Fibroblast of lung (primary cell): ENCODE data around the gene MGAT1. TPM values are rescaled to one million over a fixed set of nuclear protein-coding genes. Genes with fewer than 3 reads are reported as not detected.

Experiments used
- DNase-seq, 2 donors: peaks; one replicate each; pipeline versions ENCODE4 v3.0.0 to v3.0.0-alpha.2; 2010; ENCODE audit warnings: low read depth in 2 of 2
- H2AFZ ChIP-seq: 2 replicates; pipeline ENCODE4 v1.5.1; 2012; ENCODE audit warnings: low read length, control low read depth, inconsistent platforms
- H3K27ac ChIP-seq: 2 replicates; pipeline ENCODE4 v1.5.1; 2011; ENCODE audit warnings: low read length, control low read depth; ENCODE audit not compliant: insufficient read depth
- H3K27me3 ChIP-seq: 2 replicates; pipeline ENCODE4 v1.5.1; 2011; ENCODE audit warnings: mild to moderate bottlenecking, low read length; ENCODE audit not compliant: control insufficient read depth, insufficient read depth
- H3K36me3 ChIP-seq: 2 replicates; pipeline ENCODE4 v1.5.1; 2011; ENCODE audit warnings: low read length; ENCODE audit not compliant: control insufficient read depth, insufficient read depth
- H3K4me1 ChIP-seq: 2 replicates; pipeline ENCODE4 v1.5.1; 2011; ENCODE audit warnings: low read length; ENCODE audit not compliant: control insufficient read depth, insufficient read depth; ENCODE audit errors: extremely low read depth
- H3K4me2 ChIP-seq: 2 replicates; pipeline ENCODE4 v1.5.1; 2011; ENCODE audit warnings: low read length, control low read depth; ENCODE audit not compliant: insufficient read depth; ENCODE audit errors: extremely low read depth
- H3K4me3 ChIP-seq, 4 experiments: fragments of 200-600 bp in 1 of 4; sonication (generic) in 1 of 4; replicated peaks in 1 of 4; 2 replicates each; pipeline ENCODE4 v1.5.1; 2011 to 2016; ENCODE audit warnings: low read length in 4 of 4, low read depth in 3 of 4, mild to moderate bottlenecking in 3 of 4, control low read depth in 2 of 4, inconsistent platforms in 1 of 4, mixed read lengths in 1 of 4; ENCODE audit not compliant: insufficient read depth in 1 of 4; ENCODE audit errors: control extremely low read depth in 1 of 4
- H3K79me2 ChIP-seq: 2 replicates; pipeline ENCODE4 v1.5.1; 2012; ENCODE audit warnings: mild to moderate bottlenecking, low read length, inconsistent platforms; ENCODE audit not compliant: control insufficient read depth, insufficient read depth
- H3K9ac ChIP-seq: 2 replicates; pipeline ENCODE4 v1.5.1; 2011; ENCODE audit warnings: mild to moderate bottlenecking, low read length, control low read depth; ENCODE audit not compliant: insufficient read depth
- H3K9me3 ChIP-seq: 2 replicates; pipeline ENCODE4 v1.5.1; 2012; ENCODE audit warnings: low read depth, low read length; ENCODE audit not compliant: control insufficient read depth, insufficient read depth
- H4K20me1 ChIP-seq: 2 replicates; pipeline ENCODE4 v1.5.1; 2011; ENCODE audit warnings: low read length; ENCODE audit not compliant: control insufficient read depth, insufficient read depth; ENCODE audit errors: extremely low read depth
- CTCF ChIP-seq, 2 donors: IDR thresholded peaks in 1 of 2; conservative IDR thresholded peaks in 1 of 2; 1 replicate in 1 of 2; 2 replicates in 1 of 2; pipeline ENCODE4 v1.5.1; 2011 to 2012; ENCODE audit warnings: low read length in 2 of 2, control low read depth in 1 of 2, inconsistent platforms in 1 of 2, low read depth in 1 of 2, mild to moderate bottlenecking in 1 of 2
- EZH2 ChIP-seq: IDR thresholded peaks from 2 replicates; pipeline ENCODE4 v1.5.1; 2012; ENCODE audit warnings: low read length, control low read depth, mild to moderate bottlenecking; ENCODE audit errors: missing control alignments
- polyA plus RNA-seq, 2 donors: library from polyadenylated mRNA; depleted of rRNA in 1 of 2; stranded (reverse) in 1 of 2; unstranded in 1 of 2; fragments of >200 nt; gene quantifications; 2 replicates each; pipeline ENCODE4 v1.2.1, GENCODE V29; 2011 to 2012; ENCODE audit warnings: missing spikeins in 1 of 2
- total RNA-seq: library from RNA; depleted of rRNA; stranded (reverse); fragments of >200 nt; gene quantifications from 2 replicates; pipeline ENCODE4 v1.2.1, GENCODE V29; 2014

MGAT1 gene
- total and polyA plus RNA-seq, 2 donors (not counting 1 experiment from before 2014, with no cell fraction given), result 72.5 to 90.4 TPM

- DNase-seq, result no peak
- Histone ChIP-seq H3K4me3 (no peak within 1 kb of the TSS), H3K27me3 (no peaks in the 10 kb centered on the region), H3K79me2 (no peaks in the 10 kb centered on the region), H4K20me1 (no peaks in the 10 kb centered on the region), H2AFZ (no peak within 1 kb of the TSS), H3K9ac (no peak within 1 kb of the TSS), H3K36me3 (no peaks in the 10 kb centered on the region), H3K4me1 (no peaks in the 10 kb centered on the region), H3K4me2 (no peak within 1 kb of the TSS), H3K9me3 (no peaks in the 10 kb centered on the region), H3K27ac (no peak within 1 kb of the TSS)
- TF ChIP-seq EZH2, result no peak
Measured at GRCh38 chr5:180739958-180740357, 62.6 kb downstream of the MGAT1 start, which contains the start of gene OR2Y1. Gene OR2Y1 (minus strand): TSS chr5:180740058. CDS start chr5:180740058, 0 bp downstream.

- H3K27ac ChIP-seq, result no peak overlapping the region
- no peak overlapping the region for H2AFZ ChIP-seq
- no peaks in the 10 kb centered on the region for H3K36me3 ChIP-seq
- TF ChIP-seq EZH2 (no peak), CTCF (conservative IDR thresholded peaks at IDR 0.05 in 1 of 2, IDR thresholded peaks at IDR 0.05 in 1 of 2; ENCODE audit: low read depth in 1 of 2, low read length in 2 of 2) (no peak)
- no peaks in the 10 kb centered on the region for H3K27me3 ChIP-seq
- no peak overlapping the region for H3K9ac ChIP-seq
- no peaks in the 10 kb centered on the region for H3K4me1 ChIP-seq
- no peaks in the 10 kb centered on the region for H4K20me1 ChIP-seq
- H3K4me2 ChIP-seq, result no peak overlapping the region
- no peaks in the 10 kb centered on the region for H3K79me2 ChIP-seq
- H3K9me3 ChIP-seq, result no peaks in the 10 kb centered on the region
- peak; percentile 28 to 54 for DNase-seq
- H3K4me3 ChIP-seq, result no peak overlapping the region
Measured at GRCh38 chr5:180739271-180739670, 63.3 kb downstream of the MGAT1 start.

GRCh38 chr5:180736536-180736935, 66.1 kb downstream of the MGAT1 start:
- TF ChIP-seq EZH2 (no peak), CTCF (conservative IDR thresholded peaks at IDR 0.05 in 1 of 2, IDR thresholded peaks at IDR 0.05 in 1 of 2; ENCODE audit: low read depth in 1 of 2, low read length in 2 of 2) (no peak)
- no peaks in the 10 kb centered on the region for H3K9me3 ChIP-seq
- no peak for DNase-seq
- no peak overlapping the region for H3K4me3 ChIP-seq
- H3K4me2 ChIP-seq, result no peak overlapping the region
- H3K27ac ChIP-seq, result no peak overlapping the region
- H2AFZ ChIP-seq, result no peak overlapping the region
- H3K27me3 ChIP-seq, result no peaks in the 10 kb centered on the region
- no peaks in the 10 kb centered on the region for H3K4me1 ChIP-seq
- H3K36me3 ChIP-seq, result no peaks in the 10 kb centered on the region
- H4K20me1 ChIP-seq, result no peaks in the 10 kb centered on the region
- H3K79me2 ChIP-seq, result no peaks in the 10 kb centered on the region
- no peak overlapping the region for H3K9ac ChIP-seq

Other genes with a start within 250 kb of the MGAT1 start
- not detected in 2 replicates for gene SCGB3A1, start 211.3 kb downstream of the MGAT1 start, total RNA-seq
- gene SCGB3A1, start 211.3 kb downstream of the MGAT1 start, polyA plus RNA-seq, result not detected in 2 replicates
- 0.17 and 0.26 TPM in 2 replicates for gene FLT4, start 153.2 kb downstream of the MGAT1 start, total RNA-seq
- 0.14 TPM in 1 of 2 replicates, not detected in the other for gene FLT4, start 153.2 kb downstream of the MGAT1 start, polyA plus RNA-seq
- gene OR2Y1, start 62.7 kb downstream of the MGAT1 start, total RNA-seq, result not detected in 2 replicates
- not detected in 2 replicates for gene OR2Y1, start 62.7 kb downstream of the MGAT1 start, polyA plus RNA-seq
- 24.1 TPM in 2 replicates for gene ZFP62, start 58.5 kb upstream of the MGAT1 start, total RNA-seq
- 10.1 and 14.4 TPM in 2 replicates for gene ZFP62, start 58.5 kb upstream of the MGAT1 start, polyA plus RNA-seq
- gene BTNL8, start 96.4 kb upstream of the MGAT1 start, total RNA-seq, result not detected in 2 replicates
- not detected in 2 replicates for gene BTNL8, start 96.4 kb upstream of the MGAT1 start, polyA plus RNA-seq
- gene BTNL3, start 186.0 kb upstream of the MGAT1 start, total RNA-seq, result not detected in 2 replicates
- not detected in 2 replicates for gene BTNL3, start 186.0 kb upstream of the MGAT1 start, polyA plus RNA-seq
- not detected in 2 replicates for gene BTNL9, start 237.5 kb upstream of the MGAT1 start, total RNA-seq
- not detected in 2 replicates for gene BTNL9, start 237.5 kb upstream of the MGAT1 start, polyA plus RNA-seq